Measurements from ENCODE around the gene CPO. TPM values are rescaled to one million over a fixed set of nuclear protein-coding genes. Genes with fewer than 3 reads are reported as not detected.

Gene CPO
- total RNA-seq, 2 experiments from 2014 or later, result not detected

DNA sequence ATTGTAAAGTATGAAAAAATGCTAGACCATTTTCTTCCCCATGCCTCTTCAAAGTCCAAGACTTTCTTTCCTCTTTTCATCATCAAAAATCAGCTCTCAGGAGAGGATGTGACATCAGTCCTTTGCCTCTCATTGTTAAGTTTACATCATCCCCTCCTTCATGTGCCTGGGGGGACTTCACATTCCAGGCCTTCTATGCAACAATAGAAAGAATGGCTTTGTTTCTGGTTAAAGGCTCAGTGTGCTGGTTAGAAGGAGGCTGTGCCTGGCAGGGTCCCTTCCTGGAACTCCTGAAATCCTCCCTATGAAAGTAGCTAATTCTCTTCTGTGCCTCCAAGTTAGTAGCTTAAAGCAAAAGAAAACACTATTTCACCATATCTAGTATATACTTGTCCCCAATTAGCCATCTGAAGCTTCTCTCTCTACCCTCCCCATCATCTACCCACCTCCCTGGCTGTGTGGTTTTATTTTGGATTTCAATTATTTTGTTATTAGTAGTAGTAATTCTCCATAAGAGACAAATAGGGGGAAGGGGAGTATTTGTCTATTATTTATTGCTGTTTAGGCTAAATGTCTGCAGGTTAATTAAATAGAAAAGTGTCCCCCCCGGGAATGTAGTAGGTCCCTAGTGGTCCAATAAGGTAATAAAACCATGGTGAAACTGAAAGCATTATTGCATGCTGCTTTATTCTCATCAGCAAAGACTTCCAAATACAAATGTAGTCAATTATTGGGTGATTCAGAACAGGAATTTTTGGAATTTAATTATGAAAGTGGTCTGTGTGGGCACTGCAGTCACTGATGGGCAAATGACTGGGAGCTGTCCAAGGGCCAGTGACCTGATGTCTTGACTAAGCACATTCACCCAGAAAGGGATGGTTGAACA is 69.0 kb downstream of the CPO start:
- POLR2A ChIA-PET, result interaction anchor here (0.7 to 0.8 kb wide), 2 partner anchors 104 to 117 kb away, joined by 3 read pairs; no protein-coding TSS in a partner anchor
- no peak overlapping the region for H2AFZ ChIP-seq (ENCODE audit: low read length)
- CTCF ChIA-PET (ENCODE audit: unreplicated experiment), result no interaction called here

DNA sequence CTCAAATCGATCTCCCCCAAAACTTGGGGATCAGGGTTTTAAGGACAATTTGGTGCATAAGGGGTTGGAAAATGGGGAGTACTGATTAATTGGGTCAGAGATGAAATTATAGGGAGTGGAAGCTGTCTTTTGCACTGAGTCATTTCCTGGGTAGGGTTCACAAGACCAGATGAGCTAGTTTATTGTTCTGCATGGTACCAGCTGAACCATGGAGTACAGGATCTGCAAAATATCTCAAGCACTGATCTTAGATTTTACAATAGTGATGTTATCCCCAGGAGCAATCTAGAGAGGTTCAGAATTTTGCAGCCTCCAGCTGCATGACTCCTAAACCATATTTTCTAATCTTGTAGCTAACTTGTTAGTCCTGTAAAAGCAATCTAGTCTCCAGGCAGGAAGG is 73.1 kb downstream of the CPO start:
- intact Hi-C loops (cut with micrococcal nuclease; ENCODE audit: unreplicated experiment), result no loop called here
- H2AFZ ChIP-seq (ENCODE audit: low read length), result no peak overlapping the region
- no peaks in the 10 kb centered on the region for H4K20me1 ChIP-seq (ENCODE audit: insufficient read depth, low read length)
- H3K4me2 ChIP-seq (ENCODE audit: low read length), result no peak overlapping the region
- H3K9me2 ChIP-seq (ENCODE audit: insufficient read depth, low read length), result no peaks in the 10 kb centered on the region
- no peak overlapping the region for H3K4me3 ChIP-seq (ENCODE audit: low read depth, low read length, poor library complexity, severe bottlenecking)
- POLR2A ChIA-PET, result no interaction called here
- H3K27ac ChIP-seq (ENCODE audit: low read depth, low read length, poor library complexity, severe bottlenecking), result no peak overlapping the region
- no TSS peak for BruUV-seq (replicated peaks)
- DNase-seq (ENCODE audit: low spot score), result no peak
- H3K4me1 ChIP-seq (ENCODE audit: insufficient read depth, low read length, poor library complexity, severe bottlenecking), result no peaks in the 10 kb centered on the region
- no peak for TF ChIP-seq EZH2phosphoT487 (IDR thresholded peaks at IDR 0.05; ENCODE audit: borderline replicate concordance, low read depth, low read length)
- TF ChIP-seq, protein P1, sequence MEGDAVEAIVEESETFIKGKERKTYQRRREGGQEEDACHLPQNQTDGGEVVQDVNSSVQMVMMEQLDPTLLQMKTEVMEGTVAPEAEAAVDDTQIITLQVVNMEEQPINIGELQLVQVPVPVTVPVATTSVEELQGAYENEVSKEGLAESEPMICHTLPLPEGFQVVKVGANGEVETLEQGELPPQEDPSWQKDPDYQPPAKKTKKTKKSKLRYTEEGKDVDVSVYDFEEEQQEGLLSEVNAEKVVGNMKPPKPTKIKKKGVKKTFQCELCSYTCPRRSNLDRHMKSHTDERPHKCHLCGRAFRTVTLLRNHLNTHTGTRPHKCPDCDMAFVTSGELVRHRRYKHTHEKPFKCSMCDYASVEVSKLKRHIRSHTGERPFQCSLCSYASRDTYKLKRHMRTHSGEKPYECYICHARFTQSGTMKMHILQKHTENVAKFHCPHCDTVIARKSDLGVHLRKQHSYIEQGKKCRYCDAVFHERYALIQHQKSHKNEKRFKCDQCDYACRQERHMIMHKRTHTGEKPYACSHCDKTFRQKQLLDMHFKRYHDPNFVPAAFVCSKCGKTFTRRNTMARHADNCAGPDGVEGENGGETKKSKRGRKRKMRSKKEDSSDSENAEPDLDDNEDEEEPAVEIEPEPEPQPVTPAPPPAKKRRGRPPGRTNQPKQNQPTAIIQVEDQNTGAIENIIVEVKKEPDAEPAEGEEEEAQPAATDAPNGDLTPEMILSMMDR (conservative IDR thresholded peaks at IDR 0.05; ENCODE audit: low read length), result no peak
- no peaks in the 10 kb centered on the region for H3K79me2 ChIP-seq (ENCODE audit: insufficient read depth, low read depth, low read length)
- CTCF ChIA-PET (ENCODE audit: unreplicated experiment), result no interaction called here
- no peaks in the 10 kb centered on the region for H3K36me3 ChIP-seq (ENCODE audit: insufficient read depth, low read length)
- H3K9me3 ChIP-seq (ENCODE audit: low read length), result no peaks in the 10 kb centered on the region

More for the DNA sequence above, 69.0 kb downstream of the CPO start:
- H3K79me2 ChIP-seq (ENCODE audit: insufficient read depth, low read depth, low read length), result no peaks in the 10 kb centered on the region
- intact Hi-C loops (cut with micrococcal nuclease; ENCODE audit: unreplicated experiment), result no loop called here
- H4K20me1 ChIP-seq (ENCODE audit: insufficient read depth, low read length), result no peaks in the 10 kb centered on the region
- no peak overlapping the region for H3K4me2 ChIP-seq (ENCODE audit: low read length)
- no peak overlapping the region for H3K27ac ChIP-seq (ENCODE audit: low read depth, low read length, poor library complexity, severe bottlenecking)
- H3K4me1 ChIP-seq (ENCODE audit: insufficient read depth, low read length, poor library complexity, severe bottlenecking), result no peaks in the 10 kb centered on the region
- H3K36me3 ChIP-seq (ENCODE audit: insufficient read depth, low read length), result no peaks in the 10 kb centered on the region
- DNase-seq (ENCODE audit: low spot score), result no peak
- H3K9me2 ChIP-seq (ENCODE audit: insufficient read depth, low read length), result no peaks in the 10 kb centered on the region
- no TSS peak for BruUV-seq (replicated peaks)
- H3K9me3 ChIP-seq (ENCODE audit: low read length), result no peaks in the 10 kb centered on the region
- TF ChIP-seq EZH2phosphoT487 (IDR thresholded peaks at IDR 0.05; ENCODE audit: borderline replicate concordance, low read depth, low read length), result no peak
- TF ChIP-seq, protein P1 (conservative IDR thresholded peaks at IDR 0.05; ENCODE audit: low read length), result 0 out of 2 replicates have a peak, but pooled peaks have one; percentile 34
- no peak overlapping the region for H3K4me3 ChIP-seq (ENCODE audit: low read depth, low read length, poor library complexity, severe bottlenecking)

DNA sequence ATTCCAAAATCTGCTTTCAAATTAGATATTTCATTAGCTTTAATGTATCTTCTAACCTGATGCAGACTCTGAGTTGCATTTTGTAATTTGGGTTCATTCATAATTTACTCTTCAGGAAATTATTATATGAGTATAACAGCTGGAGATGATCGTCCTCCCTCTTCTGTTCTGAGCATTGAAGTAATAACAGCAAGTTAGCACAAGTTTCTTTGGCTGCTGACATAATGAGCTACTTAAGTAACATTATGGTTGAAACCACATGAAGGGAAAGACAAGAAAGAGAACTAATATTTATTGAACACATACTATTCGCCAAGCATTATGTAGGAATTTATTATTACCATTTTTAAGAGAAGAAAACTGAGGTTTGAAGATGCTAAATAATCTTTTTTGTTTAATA is 75.1 kb downstream of the CPO start:
- DNase-seq (ENCODE audit: low spot score), result no peak
- TF ChIP-seq, protein P1 (conservative IDR thresholded peaks at IDR 0.05; ENCODE audit: low read length), result no peak
- TF ChIP-seq EZH2phosphoT487 (IDR thresholded peaks at IDR 0.05; ENCODE audit: borderline replicate concordance, low read depth, low read length), result no peak
- Histone ChIP-seq H2AFZ (ENCODE audit: low read length) (no peak overlapping the region), H3K36me3 (ENCODE audit: insufficient read depth, low read length) (no peaks in the 10 kb centered on the region), H3K9me2 (ENCODE audit: insufficient read depth, low read length) (no peaks in the 10 kb centered on the region), H3K79me2 (ENCODE audit: insufficient read depth, low read depth, low read length) (no peaks in the 10 kb centered on the region), H4K20me1 (ENCODE audit: insufficient read depth, low read length) (no peaks in the 10 kb centered on the region), H3K4me2 (ENCODE audit: low read length) (no peak overlapping the region), H3K4me1 (ENCODE audit: insufficient read depth, low read length, poor library complexity, severe bottlenecking) (no peaks in the 10 kb centered on the region), H3K9me3 (ENCODE audit: low read length) (no peaks in the 10 kb centered on the region), H3K4me3 (ENCODE audit: low read depth, low read length, poor library complexity, severe bottlenecking) (no peak overlapping the region), H3K27ac (ENCODE audit: low read depth, low read length, poor library complexity, severe bottlenecking) (no peak overlapping the region)
- POLR2A ChIA-PET, result no interaction called here
- no TSS peak for BruUV-seq (replicated peaks)
- intact Hi-C loops (cut with micrococcal nuclease; ENCODE audit: unreplicated experiment), result no loop called here
- CTCF ChIA-PET (ENCODE audit: unreplicated experiment), result no interaction called here
